CD4-positive, alpha-beta T cell treated with Interleukin-4 for 4 hours (primary cell): Measurements from ENCODE around the gene NR2F1-AS1.

Source experiments
- DNase-seq: peaks from one replicate; pipeline ENCODE4 v3.0.0-alpha.2; 2020

Gene NR2F1-AS1

GRCh38 chr5:93580927-93581445, at the start of gene NR2F1-AS1:
Gene NR2F1-AS1 (minus strand): TSS chr5:93581219.
- DNase-seq, result no peak

GRCh38 chr5:93626801-93627200, 45.8 kb upstream of the NR2F1-AS1 start:
- no peak for DNase-seq

- DNase-seq, result peak; percentile 20
Observed at GRCh38 chr5:93623153-93623552, 42.1 kb upstream of the NR2F1-AS1 start.

- peak; percentile 89 for DNase-seq
Observed at GRCh38 chr5:93622240-93622885, 41.3 kb upstream of the NR2F1-AS1 start.

DNA sequence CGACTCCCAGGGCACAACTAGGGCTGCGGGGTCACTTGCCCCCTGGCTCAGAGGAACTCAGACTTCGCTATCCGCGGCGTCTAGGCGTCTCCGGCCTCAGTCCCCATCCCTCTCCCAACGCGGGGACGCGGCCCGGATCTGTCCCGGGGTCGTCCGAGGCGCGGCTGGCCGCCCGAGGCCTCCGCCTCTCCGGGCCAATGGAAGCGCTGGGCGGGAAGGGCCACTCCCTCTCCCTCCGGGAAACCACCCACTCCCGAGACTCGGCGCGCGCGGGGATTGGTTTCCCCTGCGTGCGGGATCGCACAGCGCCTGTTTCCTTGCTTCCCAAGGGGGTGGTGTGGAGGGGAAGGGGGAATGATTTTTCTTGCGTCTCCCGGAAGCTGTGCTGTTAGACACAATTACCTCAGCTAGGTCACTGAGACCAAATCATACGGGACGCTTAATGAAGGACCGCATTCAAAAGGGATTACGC, 40.3 kb upstream of the NR2F1-AS1 start:
- no peak for DNase-seq

DNA sequence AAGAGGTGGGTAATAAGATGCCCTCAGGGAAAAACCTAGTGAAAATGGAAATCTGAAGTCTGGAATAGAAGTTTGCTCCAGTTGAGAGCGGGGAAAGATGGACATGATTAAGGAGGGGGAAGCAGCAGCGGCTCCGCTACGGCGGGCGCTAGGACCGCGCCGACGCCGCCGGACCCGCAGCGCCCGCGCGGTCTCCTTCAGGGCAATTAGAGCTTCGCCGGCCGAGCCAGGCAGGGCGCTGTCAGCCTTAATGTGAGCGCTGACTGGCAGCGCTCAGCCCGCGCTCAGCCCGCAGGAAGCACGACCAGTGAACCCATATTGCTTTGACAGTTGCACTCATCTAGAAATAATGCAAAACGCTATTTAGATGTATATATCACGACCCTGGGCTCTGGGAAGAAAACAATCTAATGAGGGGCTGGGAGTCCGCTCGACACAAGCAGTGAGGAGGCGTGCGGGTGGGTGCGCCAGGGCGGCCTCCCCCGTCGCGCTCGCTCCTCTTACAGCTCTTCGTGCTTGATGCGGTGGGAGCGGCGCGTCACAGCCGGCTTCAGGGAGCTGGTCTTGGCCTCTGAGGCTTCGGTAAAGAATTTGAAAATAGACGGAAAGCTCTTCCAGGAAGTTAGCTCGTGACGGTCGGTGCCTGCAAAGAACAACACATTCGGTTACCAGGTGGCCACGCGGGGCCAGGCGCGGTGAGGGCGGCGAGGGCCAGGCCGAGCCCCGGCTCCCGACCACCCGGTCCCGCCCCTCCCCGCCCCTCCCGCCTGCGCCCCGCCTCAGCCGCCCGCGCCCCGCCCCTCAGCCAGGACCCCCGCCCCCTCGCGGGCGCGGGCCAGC, 39.7 kb upstream of the NR2F1-AS1 start:
- peak; percentile 58 for DNase-seq

DNA sequence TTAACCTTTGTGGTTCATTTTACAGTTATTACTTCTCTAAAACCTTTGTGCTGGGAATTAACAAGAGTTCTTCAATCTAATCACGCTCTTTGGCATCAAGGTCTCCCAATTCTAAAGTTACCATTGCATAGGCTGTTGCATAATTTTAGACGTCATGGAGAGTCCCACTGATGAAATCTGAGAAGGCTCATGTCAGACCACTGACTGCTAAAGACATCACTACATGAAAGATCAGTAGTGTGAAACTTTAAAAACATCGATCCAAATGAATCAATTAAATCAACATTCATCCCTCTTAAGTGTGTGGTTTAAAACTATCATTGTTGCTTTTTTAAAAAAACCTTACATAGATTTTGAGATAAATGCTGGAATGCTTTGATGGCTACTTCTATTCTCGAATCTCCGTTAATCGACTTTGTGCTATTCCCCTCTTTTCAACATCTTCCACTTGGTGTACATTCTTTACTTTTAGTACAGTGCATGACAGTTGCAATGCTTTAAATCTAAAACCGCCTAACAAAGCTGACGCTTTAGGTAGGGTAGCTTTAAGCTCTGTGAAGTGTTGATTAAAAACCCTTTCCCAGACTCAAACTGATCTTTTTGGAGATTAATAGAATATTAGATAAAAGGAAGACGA, 35.6 kb upstream of the NR2F1-AS1 start:
- DNase-seq, result no peak

- DNase-seq, result no peak
Observed at GRCh38 chr5:93612855-93613243, 31.8 kb upstream of the NR2F1-AS1 start.

DNA sequence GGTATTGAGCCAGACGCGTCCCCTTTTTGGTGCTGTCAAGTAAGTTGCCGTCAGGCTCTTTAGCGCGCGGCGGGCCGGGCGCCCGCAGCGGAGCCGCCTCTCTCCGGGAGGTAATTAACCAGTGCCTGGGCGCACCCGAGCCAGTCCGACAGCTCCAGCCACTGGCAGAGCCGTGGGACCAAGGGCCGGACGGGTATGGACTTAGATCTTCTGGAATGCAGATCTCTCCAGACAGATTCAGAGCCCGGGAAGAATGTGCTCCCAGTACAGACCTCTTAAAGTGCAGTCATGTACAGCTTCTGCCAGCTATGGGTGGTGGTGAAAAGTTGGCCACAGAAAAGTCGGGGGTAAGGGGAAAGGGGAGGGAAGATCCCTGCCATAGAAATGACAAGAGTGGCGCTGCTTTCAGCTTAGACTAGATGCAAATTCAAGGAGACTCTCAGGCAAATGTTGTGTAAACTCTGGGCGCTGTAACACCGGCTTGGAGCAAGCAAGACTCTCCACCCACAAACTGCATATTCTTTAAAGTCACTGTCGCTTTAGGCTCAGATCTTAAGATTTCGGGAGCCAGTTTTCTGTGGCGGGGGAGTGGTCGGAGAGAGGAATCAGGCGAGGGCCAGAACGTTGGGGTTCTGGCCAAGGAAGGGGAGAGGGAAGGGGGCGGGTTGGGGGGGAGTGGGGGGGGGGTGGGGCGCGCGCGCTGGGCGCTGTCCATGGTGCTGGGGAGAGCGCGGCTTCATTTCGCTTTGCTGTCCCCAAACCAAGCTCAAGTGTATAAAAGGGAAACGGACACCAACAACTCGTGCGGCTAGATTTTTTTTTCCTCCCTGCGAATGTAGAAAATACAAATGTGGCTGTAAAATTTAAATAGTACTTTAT, 31.2 kb upstream of the NR2F1-AS1 start:
- no peak for DNase-seq

- DNase-seq, result no peak
Observed at GRCh38 chr5:93611273-93611975, 30.4 kb upstream of the NR2F1-AS1 start.

DNA sequence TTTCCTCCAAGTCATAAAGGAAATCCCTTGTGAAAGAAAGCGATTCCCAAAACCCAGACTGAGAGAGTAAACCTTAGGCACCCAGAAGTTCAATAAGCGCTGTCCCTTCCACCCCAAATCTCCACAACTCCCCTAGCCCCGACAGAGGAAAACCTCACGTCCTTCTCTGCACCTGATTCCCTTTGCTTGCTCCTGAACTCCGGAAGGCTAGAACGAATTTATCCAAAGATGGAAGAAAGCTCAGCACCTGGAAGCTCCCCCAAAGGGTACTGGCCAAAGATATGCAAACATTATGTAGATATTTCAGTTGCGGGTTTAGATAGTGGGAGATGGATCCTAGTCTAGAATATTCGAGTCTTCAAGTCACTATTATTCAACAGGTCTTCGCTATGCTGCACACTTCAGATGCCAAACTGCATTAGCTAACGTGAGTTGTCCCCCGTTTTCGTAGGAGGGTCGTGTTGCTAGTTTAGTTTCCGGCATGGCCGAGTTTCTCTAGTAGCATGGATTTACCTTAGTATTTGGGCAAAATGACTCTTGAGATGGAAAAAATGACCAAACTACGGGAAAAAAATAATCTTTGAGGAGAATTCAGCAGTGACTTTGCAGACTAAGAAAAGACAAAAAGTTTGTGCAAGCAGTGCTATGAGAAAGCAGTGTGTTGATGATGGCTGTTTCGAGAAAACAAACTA, 29.7 kb upstream of the NR2F1-AS1 start:
- DNase-seq, result no peak

GRCh38 chr5:93609762-93610161, 28.7 kb upstream of the NR2F1-AS1 start:
- DNase-seq, result no peak

DNA sequence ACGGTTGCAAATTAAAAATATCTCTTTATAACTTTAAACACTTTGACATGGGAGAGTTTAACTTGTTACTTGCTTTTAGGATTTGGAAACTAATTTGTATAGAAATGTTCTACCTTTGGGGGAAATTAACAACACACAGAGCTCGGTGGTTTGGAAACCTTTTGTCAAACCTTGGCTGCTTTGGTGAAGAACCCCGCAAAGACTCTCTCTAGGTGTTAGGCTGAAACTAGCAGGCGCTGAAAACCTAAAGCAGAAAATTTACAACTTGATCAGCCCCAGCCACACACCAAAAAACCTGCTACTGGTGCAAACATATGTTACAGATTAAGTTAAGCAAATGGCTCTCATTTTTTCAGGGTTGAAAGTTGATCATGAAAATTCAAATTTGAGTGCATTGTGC, 27.8 kb upstream of the NR2F1-AS1 start:
- DNase-seq, result no peak

DNA sequence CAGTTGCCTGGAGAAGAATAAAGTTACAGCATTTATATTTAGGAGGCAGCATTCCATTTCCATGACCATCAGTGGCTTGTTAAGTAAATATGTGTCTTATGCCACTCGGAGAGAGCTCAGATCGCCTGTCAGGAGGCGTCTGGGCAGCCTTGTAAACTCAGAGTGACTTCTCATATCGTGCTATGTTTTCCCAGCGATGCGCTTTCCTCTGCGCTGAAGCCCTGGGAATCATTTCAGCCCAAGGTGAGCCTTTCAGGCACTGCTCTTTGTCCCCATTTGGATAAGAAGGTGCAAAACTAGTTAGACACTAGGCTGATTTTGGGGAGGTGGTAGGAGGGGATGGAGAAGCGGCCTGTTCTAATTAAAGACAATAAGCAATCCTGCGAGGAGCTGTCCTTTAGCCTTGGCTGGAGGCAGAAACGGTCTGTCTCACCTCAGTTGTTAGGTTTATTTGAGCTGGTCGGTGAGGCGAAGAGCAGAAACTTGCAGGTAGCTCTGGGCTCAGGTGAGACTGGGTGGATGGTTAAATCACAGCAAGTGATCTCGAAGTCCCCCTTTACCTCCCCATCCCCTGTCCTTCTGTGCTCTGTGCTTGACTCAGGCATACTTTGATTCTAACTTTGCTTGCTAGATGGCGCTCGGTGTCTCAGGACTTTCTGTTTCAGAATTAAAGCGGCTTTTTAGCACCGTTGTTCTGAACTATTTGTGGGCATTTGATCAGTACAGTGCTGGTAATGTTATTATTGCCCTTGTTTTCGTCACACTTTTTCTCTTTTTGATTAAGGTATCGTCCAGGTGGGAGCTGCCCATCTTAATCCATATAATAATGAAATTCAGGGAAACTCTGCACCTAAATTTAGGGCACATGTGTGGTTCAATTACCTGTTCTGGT, 26.6 kb upstream of the NR2F1-AS1 start:
- DNase-seq, result peak; percentile 58

DNA sequence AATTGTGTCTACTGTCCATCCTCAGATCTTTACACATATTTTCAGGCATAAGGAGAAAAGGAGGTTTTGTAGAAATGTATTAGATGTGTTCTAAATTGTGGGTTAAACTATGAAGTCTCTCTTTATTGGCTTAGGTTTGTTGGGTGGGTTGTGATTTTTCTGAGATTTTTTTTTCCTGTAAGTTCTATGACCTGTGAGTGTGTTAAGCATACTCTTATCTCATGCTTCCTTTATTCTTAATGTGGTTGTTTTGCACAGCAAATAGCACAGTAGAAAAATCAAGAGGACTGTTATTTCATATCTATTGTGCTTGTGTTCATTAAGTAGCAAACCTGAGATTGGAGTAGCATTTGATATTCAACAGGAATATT, 25.3 kb upstream of the NR2F1-AS1 start:
- no peak for DNase-seq

DNA sequence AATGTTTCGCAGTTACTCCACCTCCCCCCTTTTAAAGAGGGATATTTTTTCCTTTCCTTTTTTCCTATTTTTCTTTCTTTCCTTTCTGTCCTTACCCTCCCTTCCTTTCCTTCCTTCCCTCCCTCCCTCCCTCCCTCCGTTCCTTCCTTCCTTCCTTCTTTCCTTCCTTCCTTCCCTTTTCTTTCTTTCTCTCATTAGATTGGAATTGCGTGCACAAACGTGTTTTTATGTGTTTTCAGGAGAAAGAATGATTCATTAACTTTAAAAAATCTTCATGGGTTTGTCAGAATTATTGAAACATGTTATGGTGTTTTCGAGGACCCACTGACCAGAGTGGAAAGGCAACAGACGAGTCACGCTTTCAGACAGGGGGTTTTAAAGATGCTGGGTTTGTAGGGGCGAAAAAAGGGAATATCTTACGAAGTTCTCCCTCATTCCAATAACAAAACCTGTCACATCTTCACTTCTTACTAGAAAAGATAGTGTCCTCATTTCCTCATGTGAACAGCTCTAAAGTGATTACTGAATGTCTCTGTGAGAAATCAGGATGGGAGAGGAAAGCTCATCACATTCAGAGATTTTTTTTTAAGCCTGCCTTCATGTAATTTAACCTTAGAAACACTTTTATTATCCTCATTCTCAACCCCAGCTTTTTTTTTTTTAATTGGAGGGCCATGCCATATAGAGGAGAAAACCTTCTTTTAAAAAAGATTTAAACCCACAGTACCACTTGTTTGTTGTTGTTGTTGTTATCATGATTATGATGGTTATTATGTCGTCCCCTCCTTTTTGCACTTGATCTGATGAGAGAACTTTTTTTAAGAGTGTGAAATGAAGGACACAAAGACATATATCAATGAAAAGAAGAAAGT, 23.9 kb upstream of the NR2F1-AS1 start:
- DNase-seq, result no peak

GRCh38 chr5:93603793-93604643, 23.0 kb upstream of the NR2F1-AS1 start:
- DNase-seq, result no peak
